Parathyroid adenoma (tissue), 2 donors: ENCODE measurements around the gene TUBB2B.
"Not testable (repeated sequence)": the region's sequence is repeated elsewhere in the genome, so short reads cannot be mapped to it uniquely, and the experiment has no call there.

Source experiments
- H2AFZ ChIP-seq: fragments of 300-600 bp; sonication (generic); one replicate; pipeline ENCODE4 v1.7.0; 2017; ENCODE audit warnings: antibody characterized with exemption, mild to moderate bottlenecking
- H3K27ac ChIP-seq: fragments of 300-600 bp; sonication (generic); one replicate; pipeline ENCODE4 v1.7.0; 2017
- H3K27me3 ChIP-seq: fragments of 300-600 bp; sonication (generic); one replicate; pipeline ENCODE4 v1.7.0; 2017; ENCODE audit warnings: low read length; ENCODE audit not compliant: control insufficient read depth, insufficient read depth
- H3K36me3 ChIP-seq: fragments of 300-600 bp; sonication (generic); one replicate; pipeline ENCODE4 v1.7.0; 2017; ENCODE audit warnings: low read length; ENCODE audit not compliant: control insufficient read depth, insufficient read depth
- H3K4me1 ChIP-seq: fragments of 300-600 bp; sonication (generic); one replicate; pipeline ENCODE4 v1.7.0; 2017; ENCODE audit warnings: control low read depth
- H3K4me2 ChIP-seq: fragments of 300-600 bp; sonication (generic); one replicate; pipeline ENCODE4 v1.7.0; 2017; ENCODE audit warnings: low read length
- H3K4me3 ChIP-seq: fragments of 300-600 bp; sonication (generic); one replicate; pipeline ENCODE4 v1.7.0; 2017; ENCODE audit warnings: low read depth, low read length
- H3K79me2 ChIP-seq: fragments of 300-600 bp; sonication (generic); one replicate; pipeline ENCODE4 v1.7.0; 2017; ENCODE audit warnings: control low read depth
- H3K9ac ChIP-seq: fragments of 300-600 bp; sonication (generic); one replicate; pipeline ENCODE4 v1.7.0; 2017; ENCODE audit warnings: mild to moderate bottlenecking
- H3K9me3 ChIP-seq: fragments of 300-600 bp; sonication (generic); one replicate; pipeline ENCODE4 v1.7.0; 2017; ENCODE audit warnings: low read length; ENCODE audit not compliant: control insufficient read depth
- TF ChIP-seq, protein P1 (sequence below): fragments of 300-600 bp; sonication (generic); IDR thresholded peaks from one replicate; pipeline ENCODE4 v1.7.0; 2017; ENCODE audit warnings: antibody characterized with exemption, mild to moderate bottlenecking
- donor health status: primary hyperparathyroidism.

TUBB2B gene

GRCh38 chr6:3199382-3199781 is 28.1 kb downstream of the TUBB2B start:
- Histone ChIP-seq H3K9me3 (no peaks in the 10 kb centered on the region), H3K27me3 (no peaks in the 10 kb centered on the region), H3K4me1 (no peaks in the 10 kb centered on the region), H3K9ac (no peak overlapping the region), H3K79me2 (no peaks in the 10 kb centered on the region), H3K27ac (no peak overlapping the region), H2AFZ (no peak overlapping the region), H3K4me3 (no peak overlapping the region), H3K36me3 (no peaks in the 10 kb centered on the region), H3K4me2 (no peak overlapping the region)
- TF ChIP-seq, protein P1, sequence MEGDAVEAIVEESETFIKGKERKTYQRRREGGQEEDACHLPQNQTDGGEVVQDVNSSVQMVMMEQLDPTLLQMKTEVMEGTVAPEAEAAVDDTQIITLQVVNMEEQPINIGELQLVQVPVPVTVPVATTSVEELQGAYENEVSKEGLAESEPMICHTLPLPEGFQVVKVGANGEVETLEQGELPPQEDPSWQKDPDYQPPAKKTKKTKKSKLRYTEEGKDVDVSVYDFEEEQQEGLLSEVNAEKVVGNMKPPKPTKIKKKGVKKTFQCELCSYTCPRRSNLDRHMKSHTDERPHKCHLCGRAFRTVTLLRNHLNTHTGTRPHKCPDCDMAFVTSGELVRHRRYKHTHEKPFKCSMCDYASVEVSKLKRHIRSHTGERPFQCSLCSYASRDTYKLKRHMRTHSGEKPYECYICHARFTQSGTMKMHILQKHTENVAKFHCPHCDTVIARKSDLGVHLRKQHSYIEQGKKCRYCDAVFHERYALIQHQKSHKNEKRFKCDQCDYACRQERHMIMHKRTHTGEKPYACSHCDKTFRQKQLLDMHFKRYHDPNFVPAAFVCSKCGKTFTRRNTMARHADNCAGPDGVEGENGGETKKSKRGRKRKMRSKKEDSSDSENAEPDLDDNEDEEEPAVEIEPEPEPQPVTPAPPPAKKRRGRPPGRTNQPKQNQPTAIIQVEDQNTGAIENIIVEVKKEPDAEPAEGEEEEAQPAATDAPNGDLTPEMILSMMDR, result no peak

GRCh38 chr6:3197734-3198133 is 29.7 kb downstream of the TUBB2B start:
- H3K27ac ChIP-seq, H3K79me2 ChIP-seq, H2AFZ ChIP-seq, H3K9ac ChIP-seq, H3K4me3 ChIP-seq, H3K9me3 ChIP-seq, H3K4me2 ChIP-seq, H3K4me1 ChIP-seq, H3K36me3 ChIP-seq, H3K27me3 ChIP-seq: not testable (repeated sequence)

- Histone ChIP-seq H3K9me3 (no peaks in the 10 kb centered on the region), H3K79me2 (no peaks in the 10 kb centered on the region), H3K36me3 (no peaks in the 10 kb centered on the region), H3K9ac (no peak overlapping the region), H3K4me3 (no peak overlapping the region), H3K4me1 (no peaks in the 10 kb centered on the region), H3K27ac (no peak overlapping the region), H2AFZ (no peak overlapping the region), H3K4me2 (no peak overlapping the region), H3K27me3 (no peaks in the 10 kb centered on the region)
- TF ChIP-seq, protein P1, result no peak
Measured at GRCh38 chr6:3196770-3197169, 30.7 kb downstream of the TUBB2B start.

- Histone ChIP-seq H3K4me2 (no peak overlapping the region), H3K4me3 (no peak overlapping the region), H3K9ac (no peak overlapping the region), H3K36me3 (no peaks in the 10 kb centered on the region), H3K27ac (no peak overlapping the region), H2AFZ (no peak overlapping the region), H3K79me2 (no peaks in the 10 kb centered on the region), H3K4me1 (no peaks in the 10 kb centered on the region), H3K27me3 (no peaks in the 10 kb centered on the region), H3K9me3 (no peaks in the 10 kb centered on the region)
- TF ChIP-seq, protein P1, result no peak
Measured at GRCh38 chr6:3195695-3196497, 31.6 kb downstream of the TUBB2B start.

GRCh38 chr6:3195420-3195694 is 32.1 kb downstream of the TUBB2B start:
- Histone ChIP-seq H3K9me3 (no peaks in the 10 kb centered on the region), H3K4me2 (no peak overlapping the region), H3K27me3 (no peaks in the 10 kb centered on the region), H3K36me3 (no peaks in the 10 kb centered on the region), H3K4me1 (no peaks in the 10 kb centered on the region), H3K4me3 (no peak overlapping the region), H3K27ac (no peak overlapping the region), H3K9ac (no peak overlapping the region), H3K79me2 (no peaks in the 10 kb centered on the region), H2AFZ (no peak overlapping the region)
- TF ChIP-seq, protein P1, result no peak
